Hepatocyte (in vitro differentiated cells): ENCODE measurements around the gene HEY2. TPM values are rescaled to one million over a fixed set of nuclear protein-coding genes. Genes with fewer than 3 reads are reported as not detected.

Experiments
- DNase-seq: peaks from one replicate; pipeline ENCODE4 v3.0.0-alpha.2; 2016; ENCODE audit warnings: low spot score
- H2AFZ ChIP-seq: fragments of 200-600 bp; sonication (generic); 2 replicates; pipeline ENCODE4 v1.6.0; 2016; ENCODE audit warnings: antibody characterized with exemption, mild to moderate bottlenecking
- H3K27ac ChIP-seq: fragments of 200-600 bp; sonication (generic); 2 replicates; pipeline ENCODE4 v1.5.1; 2016; ENCODE audit warnings: mild to moderate bottlenecking
- H3K27me3 ChIP-seq: fragments of 200-600 bp; sonication (generic); 2 replicates; pipeline ENCODE4 v1.6.1; 2016
- H3K36me3 ChIP-seq: fragments of 200-600 bp; sonication (generic); replicated peaks from 2 replicates; pipeline ENCODE4 v1.5.1; 2016; ENCODE audit warnings: low read depth; ENCODE audit not compliant: insufficient read depth
- H3K4me1 ChIP-seq: fragments of 200-600 bp; sonication (generic); 2 replicates; pipeline ENCODE4 v1.5.1; 2016; ENCODE audit warnings: mild to moderate bottlenecking, moderate library complexity; ENCODE audit not compliant: insufficient read depth
- H3K4me2 ChIP-seq: fragments of 200-600 bp; sonication (generic); 2 replicates; pipeline ENCODE4 v1.6.0; 2016
- H3K4me3 ChIP-seq: fragments of 200-600 bp; sonication (generic); 2 replicates; pipeline ENCODE4 v1.5.1; 2016; ENCODE audit warnings: mild to moderate bottlenecking
- H3K79me2 ChIP-seq: fragments of 200-600 bp; sonication (generic); 2 replicates; pipeline ENCODE4 v1.6.0; 2017; ENCODE audit warnings: mild to moderate bottlenecking
- H3K9me2 ChIP-seq: fragments of 200-600 bp; sonication (generic); replicated peaks from 2 replicates; pipeline ENCODE4 v1.6.0; 2017; ENCODE audit warnings: mild to moderate bottlenecking; ENCODE audit not compliant: insufficient read depth
- H3K9me3 ChIP-seq: fragments of 200-600 bp; sonication (generic); 2 replicates; pipeline ENCODE4 v1.5.1; 2016; ENCODE audit warnings: low read depth, mild to moderate bottlenecking
- H4K20me1 ChIP-seq: fragments of 200-600 bp; sonication (generic); 2 replicates; pipeline ENCODE4 v1.6.0; 2016; ENCODE audit warnings: mild to moderate bottlenecking; ENCODE audit not compliant: insufficient read depth, poor library complexity, severe bottlenecking
- CTCF ChIP-seq: fragments of 200-600 bp; sonication (generic); IDR thresholded peaks from 2 replicates; pipeline ENCODE4 v1.5.1; 2016; ENCODE audit warnings: antibody characterized with exemption, mild to moderate bottlenecking; ENCODE audit not compliant: poor library complexity
- EZH2 ChIP-seq: fragments of 200-600 bp; sonication (generic); IDR thresholded peaks from 2 replicates; pipeline ENCODE4 v1.6.1; 2016; ENCODE audit warnings: antibody characterized with exemption, mild to moderate bottlenecking, borderline replicate concordance
- EZH2phosphoT487 ChIP-seq: fragments of 200-600 bp; sonication (generic); IDR thresholded peaks from one replicate; pipeline ENCODE4 v1.6.1; 2018; ENCODE audit warnings: antibody characterized with exemption, mild to moderate bottlenecking, low read depth, moderate library complexity; ENCODE audit not compliant: unreplicated experiment, severe bottlenecking
- WGBS: methylation state at CpG from one replicate; pipeline ENCODE4 v1.1.6; 2016; ENCODE audit warnings: low lambda C conversion rate; ENCODE audit errors: missing lambda C conversion rate; 5-methylcytosine and 5-hydroxymethylcytosine counted together
- polyA plus RNA-seq: library from polyadenylated mRNA; unstranded; fragments of >200 nt; fragmentation: Nextera tagmentation; extraction: Ambion mirVana; gene quantifications from 2 replicates; pipeline ENCODE4 v1.2.1, GENCODE V29; 2016
- total RNA-seq: library from RNA; depleted of rRNA; stranded (reverse); fragments of >200 nt; gene quantifications from 2 replicates; pipeline ENCODE4 v1.2.3, GENCODE V29; 2014

HEY2 gene
- total and polyA plus RNA-seq, 2 experiments from 2014 or later, result 0.27 to 0.47 TPM

- Histone ChIP-seq H3K9me2 (no peaks in the 10 kb centered on the region), H4K20me1 (no peaks in the 10 kb centered on the region), H3K27me3 (peaks cover 77% of the 10 kb centered on the region), H2AFZ (no peak overlapping the region), H3K79me2 (no peaks in the 10 kb centered on the region), H3K4me2 (peak overlapping the region; percentile 98), H3K27ac (no peak overlapping the region), H3K4me1 (peaks cover 11% of the 10 kb centered on the region), H3K9me3 (no peaks in the 10 kb centered on the region), H3K4me3 (no peak overlapping the region), H3K36me3 (no peaks in the 10 kb centered on the region)
- WGBS, result 37% methylated on average over 5 of the region's 5 CpGs
- no peak for DNase-seq
- TF ChIP-seq CTCF (no peak), EZH2 (no peak), EZH2phosphoT487 (no peak)
Observed at GRCh38 chr6:125746019-125746414, 3.4 kb upstream of the HEY2 start.

DNA sequence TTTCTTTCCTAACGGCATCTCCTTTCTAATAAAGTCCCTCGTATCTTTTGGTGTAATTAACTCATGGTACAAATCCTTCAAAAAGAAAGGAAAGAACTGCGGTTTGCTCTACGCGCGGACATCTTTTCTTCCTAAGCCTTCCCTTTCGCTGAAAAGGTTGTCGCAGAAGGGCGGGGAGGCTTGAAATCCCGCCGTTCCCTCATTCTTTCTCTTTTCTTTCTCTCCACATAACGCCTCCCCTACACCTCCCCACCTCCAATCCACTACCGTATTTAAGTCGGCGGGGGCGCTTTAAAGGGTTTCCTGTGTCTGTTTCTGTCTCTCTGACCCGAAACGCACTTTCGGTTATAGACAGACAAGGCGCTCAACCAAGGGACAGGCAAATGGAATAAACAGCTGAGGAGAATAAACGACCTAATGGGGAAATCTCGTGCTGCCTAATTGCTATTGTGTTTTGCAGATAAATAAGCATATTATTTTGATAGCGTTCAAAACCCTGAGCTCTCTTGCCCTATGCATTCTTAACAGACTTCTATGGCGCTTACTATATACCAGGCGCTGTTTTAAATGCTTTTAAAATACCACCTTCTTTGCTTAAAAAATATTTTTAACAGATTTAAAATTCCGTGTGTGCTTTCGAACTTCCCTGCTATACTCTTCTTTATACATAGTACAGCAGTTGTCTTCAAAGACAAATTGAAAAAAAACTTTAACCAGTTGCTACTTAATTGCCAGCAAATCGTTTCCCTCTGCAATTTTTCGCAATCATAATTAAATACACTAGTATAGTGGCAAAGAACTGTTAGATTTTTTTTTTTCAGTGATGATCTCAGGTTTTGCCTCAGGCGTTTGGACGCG is 2.5 kb upstream of the HEY2 start:
- Histone ChIP-seq H3K9me2 (no peaks in the 10 kb centered on the region), H3K27me3 (peaks cover 84% of the 10 kb centered on the region), H3K4me3 (peak overlapping the region; percentile 85), H2AFZ (peak overlapping the region; percentile 77), H3K9me3 (no peaks in the 10 kb centered on the region), H3K79me2 (no peaks in the 10 kb centered on the region), H3K4me1 (peaks cover 11% of the 10 kb centered on the region), H3K27ac (no peak overlapping the region), H3K4me2 (peak overlapping the region; percentile 98), H4K20me1 (no peaks in the 10 kb centered on the region), H3K36me3 (no peaks in the 10 kb centered on the region)
- 2% methylated on average over 32 of the region's 32 CpGs for WGBS
- no peak for TF ChIP-seq EZH2
- TF ChIP-seq CTCF, result peak; percentile 3
- DNase-seq, result peak; percentile 62

DNA sequence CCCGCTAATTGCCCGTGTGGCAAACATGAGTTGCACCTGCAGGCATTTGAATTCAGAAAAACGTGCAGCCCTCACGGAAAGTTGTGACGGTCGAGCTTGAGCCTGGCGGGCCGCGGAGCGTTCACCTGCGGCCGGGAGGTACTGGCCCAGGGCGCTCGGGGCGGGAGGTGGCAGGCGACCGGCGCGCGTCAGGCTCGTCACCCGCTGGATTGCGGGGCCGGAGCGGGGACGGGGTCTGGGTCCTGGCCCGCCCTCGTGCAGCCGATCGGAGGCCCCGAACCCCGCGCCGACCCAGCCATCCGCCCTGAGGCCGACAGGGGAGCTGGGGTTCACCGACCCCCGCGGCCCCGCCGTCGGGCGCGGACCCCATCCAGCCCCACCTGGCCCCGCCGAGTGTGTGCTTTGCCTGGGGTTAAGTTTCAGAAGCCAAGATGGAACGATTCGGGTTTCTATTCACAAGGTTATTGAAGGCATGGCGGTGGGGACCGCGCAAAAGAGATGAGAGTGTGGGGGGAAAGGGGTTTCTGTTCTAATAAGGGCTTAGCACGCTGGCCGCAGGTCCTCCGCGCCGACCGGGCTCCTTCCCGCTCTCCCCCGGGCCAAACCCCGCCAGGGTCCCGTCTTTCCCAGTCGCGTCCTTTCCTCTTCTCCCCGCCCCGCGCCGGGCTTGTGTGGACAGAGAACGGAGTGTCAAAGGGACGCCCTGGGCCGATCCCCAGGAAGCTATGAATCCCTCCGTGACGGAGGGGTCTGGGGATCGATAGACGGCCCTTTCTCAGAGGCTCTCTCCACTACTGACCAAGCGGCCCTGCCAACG is 1.6 kb upstream of the HEY2 start:
- H3K4me3 ChIP-seq, result peak overlapping the region; percentile 85
- H3K9me2 ChIP-seq, result no peaks in the 10 kb centered on the region
- no peaks in the 10 kb centered on the region for H3K79me2 ChIP-seq
- H4K20me1 ChIP-seq, result no peaks in the 10 kb centered on the region
- H3K27me3 ChIP-seq, result peaks cover 86% of the 10 kb centered on the region
- H2AFZ ChIP-seq, result peak overlapping the region; percentile 77
- no peak overlapping the region for H3K27ac ChIP-seq
- H3K4me2 ChIP-seq, result peak overlapping the region; percentile 98
- DNase-seq, result peak; percentile 48
- H3K4me1 ChIP-seq, result peaks cover 11% of the 10 kb centered on the region
- under 1% methylated on average over 60 of the region's 76 CpGs for WGBS
- no peak for TF ChIP-seq CTCF
- peak; percentile 79 for TF ChIP-seq EZH2
- peak; percentile 54 for TF ChIP-seq EZH2phosphoT487
- H3K9me3 ChIP-seq, result no peaks in the 10 kb centered on the region
- H3K36me3 ChIP-seq, result no peaks in the 10 kb centered on the region
